ENCODE measurements around the gene VPS26B.

VPS26B gene

DNA sequence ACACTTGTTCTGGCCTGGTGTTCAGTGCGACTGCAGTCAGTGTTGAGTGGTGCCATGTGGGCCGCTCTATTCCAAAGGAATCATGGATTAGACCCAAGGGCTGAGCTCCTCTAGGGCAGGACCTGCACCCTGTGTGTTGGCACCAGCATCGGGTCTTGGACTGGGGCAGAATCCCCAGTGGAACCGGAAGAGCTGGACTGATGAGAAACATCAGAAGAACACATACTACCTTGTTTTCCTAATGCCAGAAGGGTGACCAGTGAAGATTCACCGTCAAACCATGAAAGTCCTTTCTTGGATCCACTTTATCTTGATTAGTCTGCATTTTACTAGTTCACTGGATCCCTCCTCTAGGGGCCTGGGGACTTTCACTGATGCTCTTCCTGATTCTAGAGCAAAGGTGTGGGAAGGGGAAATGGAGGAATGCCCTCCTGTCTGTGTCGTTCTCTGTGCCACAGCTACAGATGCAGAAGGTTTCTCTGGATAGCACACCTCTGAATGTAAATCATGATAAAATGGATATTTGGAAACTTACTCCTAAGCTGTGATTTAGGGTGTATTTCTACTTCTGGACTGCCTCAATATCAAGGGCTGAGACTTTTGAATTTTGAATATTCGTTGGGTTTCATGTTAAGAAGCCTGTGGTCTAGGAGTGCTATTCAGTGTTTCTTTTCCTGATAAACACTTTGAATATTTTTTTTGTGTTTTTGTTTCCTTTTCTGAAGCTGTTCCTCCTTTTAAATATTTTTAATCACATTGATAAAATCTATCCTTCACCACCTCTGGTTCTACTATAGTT is 40.7 kb downstream of the VPS26B start:
- no peak for DNase-seq (ENCODE audit: low read depth)
- H3K4me3 ChIP-seq (ENCODE audit: low read depth, low read length): no peak overlapping the region
- TF ChIP-seq, protein P1, sequence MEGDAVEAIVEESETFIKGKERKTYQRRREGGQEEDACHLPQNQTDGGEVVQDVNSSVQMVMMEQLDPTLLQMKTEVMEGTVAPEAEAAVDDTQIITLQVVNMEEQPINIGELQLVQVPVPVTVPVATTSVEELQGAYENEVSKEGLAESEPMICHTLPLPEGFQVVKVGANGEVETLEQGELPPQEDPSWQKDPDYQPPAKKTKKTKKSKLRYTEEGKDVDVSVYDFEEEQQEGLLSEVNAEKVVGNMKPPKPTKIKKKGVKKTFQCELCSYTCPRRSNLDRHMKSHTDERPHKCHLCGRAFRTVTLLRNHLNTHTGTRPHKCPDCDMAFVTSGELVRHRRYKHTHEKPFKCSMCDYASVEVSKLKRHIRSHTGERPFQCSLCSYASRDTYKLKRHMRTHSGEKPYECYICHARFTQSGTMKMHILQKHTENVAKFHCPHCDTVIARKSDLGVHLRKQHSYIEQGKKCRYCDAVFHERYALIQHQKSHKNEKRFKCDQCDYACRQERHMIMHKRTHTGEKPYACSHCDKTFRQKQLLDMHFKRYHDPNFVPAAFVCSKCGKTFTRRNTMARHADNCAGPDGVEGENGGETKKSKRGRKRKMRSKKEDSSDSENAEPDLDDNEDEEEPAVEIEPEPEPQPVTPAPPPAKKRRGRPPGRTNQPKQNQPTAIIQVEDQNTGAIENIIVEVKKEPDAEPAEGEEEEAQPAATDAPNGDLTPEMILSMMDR (conservative IDR thresholded peaks at IDR 0.05; ENCODE audit: low read depth, low read length): no peak

DNA sequence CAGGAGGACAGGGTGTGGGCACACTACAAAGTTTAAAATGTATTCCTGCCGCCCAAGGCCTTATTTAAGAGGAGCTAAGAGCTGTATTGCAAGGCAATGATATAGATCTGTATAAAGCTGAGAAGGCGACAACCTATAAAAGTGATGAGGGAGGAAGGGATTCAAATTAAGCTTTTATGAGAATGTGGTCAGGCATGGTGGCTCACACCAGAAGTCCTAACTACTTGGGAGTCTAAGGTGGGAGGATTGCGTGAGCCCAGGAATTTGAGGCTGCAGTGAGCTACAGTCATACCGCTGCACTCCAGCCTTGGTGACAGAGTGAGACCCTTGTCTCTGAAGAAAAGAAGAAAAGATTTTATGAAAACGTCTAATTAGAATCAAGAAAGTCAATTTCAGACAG is 42.0 kb downstream of the VPS26B start:
- TF ChIP-seq, protein P1 (conservative IDR thresholded peaks at IDR 0.05; ENCODE audit: low read depth, low read length): no peak
- no peak for DNase-seq (ENCODE audit: low read depth)
- no peak overlapping the region for H3K4me3 ChIP-seq (ENCODE audit: low read depth, low read length)

DNA sequence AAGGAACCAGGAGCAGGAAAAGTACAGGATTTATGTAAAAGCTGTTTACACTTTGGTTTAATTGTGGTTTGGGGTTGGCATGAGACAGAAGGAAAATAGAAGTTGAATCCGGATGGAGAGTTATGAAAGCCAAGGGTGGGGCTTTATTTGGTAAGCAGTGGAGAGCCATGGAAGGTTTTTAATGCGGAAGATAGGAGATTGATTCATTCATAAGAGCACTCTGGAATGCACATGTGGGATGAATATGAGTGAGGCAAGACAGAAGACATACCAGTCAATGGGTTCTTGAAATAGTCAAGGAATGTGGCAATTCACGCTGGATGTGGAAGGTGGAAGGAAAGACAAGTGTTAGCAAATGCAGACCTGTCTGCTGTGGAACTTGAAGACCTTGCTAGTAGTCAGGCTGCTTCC is 42.4 kb downstream of the VPS26B start:
- TF ChIP-seq, protein P1 (conservative IDR thresholded peaks at IDR 0.05; ENCODE audit: low read depth, low read length): no peak
- peak; percentile 78 for DNase-seq (ENCODE audit: low read depth)
- no peak overlapping the region for H3K4me3 ChIP-seq (ENCODE audit: low read depth, low read length)

DNA sequence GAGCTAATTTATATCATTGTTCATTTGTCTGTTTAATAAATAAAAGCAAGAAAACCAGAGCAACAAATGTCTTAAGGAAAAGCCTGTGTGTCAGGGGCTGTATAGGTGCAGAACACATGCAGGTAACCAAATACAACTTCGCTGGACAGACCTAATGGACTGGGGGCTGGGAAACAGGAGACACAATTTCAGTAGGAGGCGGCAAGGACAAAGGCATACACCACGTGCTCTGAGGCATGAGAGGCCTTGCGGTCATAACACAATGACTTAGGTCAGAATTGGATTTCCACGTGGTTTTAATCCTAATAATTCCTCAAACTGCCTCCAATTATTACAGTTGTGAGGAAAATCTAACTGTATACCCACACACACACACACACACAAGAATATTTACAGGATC is 43.0 kb downstream of the VPS26B start:
- TF ChIP-seq, protein P1 (conservative IDR thresholded peaks at IDR 0.05; ENCODE audit: low read depth, low read length): no peak
- DNase-seq (ENCODE audit: low read depth): no peak
- H3K4me3 ChIP-seq (ENCODE audit: low read depth, low read length): no peak overlapping the region

DNA sequence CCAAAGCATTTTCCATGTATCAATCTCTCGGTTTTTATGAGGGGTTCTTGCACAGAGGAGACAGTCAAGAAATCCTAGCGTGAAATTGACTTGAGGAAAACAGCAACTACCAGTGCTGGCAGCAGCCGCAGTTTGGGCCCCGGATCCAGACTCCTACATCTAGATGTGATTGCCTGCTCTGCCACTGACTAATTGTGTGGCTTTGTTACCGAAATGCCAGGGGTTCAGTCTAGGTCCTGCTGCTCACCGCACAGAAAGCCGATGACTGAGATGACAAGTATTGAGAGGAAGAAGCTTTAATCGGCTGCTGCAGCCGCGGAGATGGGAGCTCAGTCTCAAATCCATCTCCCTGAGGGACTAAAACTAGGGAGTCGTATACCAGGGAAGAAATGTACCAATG is 43.5 kb downstream of the VPS26B start:
- H3K4me3 ChIP-seq (ENCODE audit: low read depth, low read length): no peak overlapping the region
- TF ChIP-seq, protein P1 (conservative IDR thresholded peaks at IDR 0.05; ENCODE audit: low read depth, low read length): no peak
- DNase-seq (ENCODE audit: low read depth): no peak

DNA sequence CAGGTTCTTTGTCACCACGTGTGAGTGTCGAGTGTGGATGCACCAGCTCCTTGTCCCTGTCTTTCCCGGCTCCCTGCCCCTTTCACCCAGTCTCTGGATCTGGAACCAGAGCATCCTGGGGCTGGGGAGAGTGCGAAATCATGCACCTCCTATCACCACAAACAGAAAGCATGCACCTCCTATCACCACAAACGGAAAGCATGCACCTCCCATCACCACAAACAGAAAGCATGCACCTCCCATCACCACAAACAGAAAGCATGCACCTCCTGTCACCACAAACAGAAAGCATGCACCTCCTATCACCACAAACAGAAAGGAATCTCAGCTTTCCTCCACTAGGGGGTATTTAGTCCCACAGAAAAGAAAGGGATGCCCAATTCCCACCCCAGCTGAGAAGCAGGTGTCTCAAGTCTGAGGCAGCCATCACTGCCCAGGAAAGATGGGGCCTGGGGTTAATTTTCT is 45.8 kb downstream of the VPS26B start:
- H3K4me3 ChIP-seq (ENCODE audit: low read depth, low read length): no peak overlapping the region
- DNase-seq (ENCODE audit: low read depth): peak; percentile 24
- TF ChIP-seq, protein P1 (conservative IDR thresholded peaks at IDR 0.05; ENCODE audit: low read depth, low read length): peak; percentile 33

DNA sequence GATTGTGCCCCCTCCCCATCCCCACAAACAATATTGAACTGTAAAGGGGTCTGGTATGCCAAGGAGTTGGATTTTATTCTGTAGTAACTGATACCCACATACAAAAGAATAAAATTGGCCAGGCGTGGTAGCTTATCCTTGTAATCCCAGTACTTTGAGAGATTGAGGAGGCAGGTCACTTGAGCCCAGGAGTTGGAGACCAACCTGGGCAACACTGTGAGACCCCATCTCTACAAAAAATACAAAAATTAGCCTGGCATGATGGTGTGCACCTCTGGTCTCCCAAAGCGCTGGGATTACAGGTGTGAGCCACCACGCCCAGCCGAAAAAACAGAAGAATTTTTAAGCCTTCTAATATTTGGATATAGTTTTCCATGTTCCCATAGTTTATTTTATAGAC is 47.5 kb downstream of the VPS26B start:
- DNase-seq (ENCODE audit: low read depth): no peak
- TF ChIP-seq, protein P1 (conservative IDR thresholded peaks at IDR 0.05; ENCODE audit: low read depth, low read length): no peak
- H3K4me3 ChIP-seq (ENCODE audit: low read depth, low read length): no peak overlapping the region

All from choroid plexus epithelial cell (primary cell).